HCT116 (cell line): ENCODE results near the gene ARVCF. TPM values are rescaled to one million over a fixed set of nuclear protein-coding genes. Genes with fewer than 3 reads are reported as not detected.

Source experiments
- ATAC-seq: fragments of 200-7000 bp; cut with Tn5 transposase; 2 replicates; pipeline ENCODE4 v1.9.1; 2020; ENCODE audit warnings: mild to moderate bottlenecking, moderate library complexity
- BruUV-seq: library from RNA; stranded (reverse); fragments of 400-500 nt; replicated peaks from 2 replicates; lab custom pipeline; 2021; lab: Mats Ljungman, UMichigan
- CTCF ChIA-PET: fragments of 300-600 bp; sonication (Branson Sonifier 250); formaldehyde crosslinking; loops from one replicate; lab custom pipeline; 2021; ENCODE audit warnings: antibody characterized with exemption; lab: Charles Lee
- POLR2A ChIA-PET: fragments of 300-600, 350-600 bp; sonication (Branson Sonifier 250); formaldehyde crosslinking; loops from one replicate; lab custom pipeline; 2021; ENCODE audit warnings: antibody characterized with exemption; lab: Charles Lee
- RAD21 ChIA-PET, 2 experiments: fragments of 300-600 bp; sonication (Branson Sonifier 250); formaldehyde crosslinking; loops; one replicate each; lab custom pipeline; 2023; ENCODE audit warnings: low total read pairs in 2 of 2; ENCODE audit not compliant: uncharacterized antibody in 2 of 2, unreplicated experiment in 2 of 2, low non-redundant PET in 1 of 2; lab: Charles Lee
- DNase-seq: peaks from one replicate; pipeline ENCODE4 v3.0.0-alpha.2; 2010; ENCODE audit warnings: low read depth, low spot score
- H2AFZ ChIP-seq: fragments of 200-600 bp; shearing (Covaris generic), sonication (generic); 2 replicates; pipeline ENCODE4 v1.6.1; 2017; ENCODE audit warnings: low read depth, mixed run types, mixed read lengths, antibody characterized with exemption, low read length; ENCODE audit not compliant: poor library complexity, severe bottlenecking
- H3K27ac ChIP-seq: 2 replicates; pipeline ENCODE4 v1.5.1; 2012; ENCODE audit warnings: low read depth, low read length
- H3K27me3 ChIP-seq: fragments of 200-600 bp; sonication (generic); 2 replicates; pipeline ENCODE4 v1.6.1; 2016; ENCODE audit warnings: mixed run types, low read length, mixed read lengths; ENCODE audit not compliant: insufficient read depth
- H3K36me3 ChIP-seq, 2 experiments: fragments of 200-500 bp in 1 of 2; fragments of 200-600 bp in 1 of 2; sonication (Bioruptor generic) in 1 of 2; sonication (generic) in 1 of 2; 2 replicates each; pipeline versions ENCODE4 v1.5.1 to v1.6.1; 2014 to 2016; ENCODE audit warnings: low read length in 2 of 2, inconsistent platforms in 1 of 2, mixed read lengths in 1 of 2, mixed run types in 1 of 2; ENCODE audit not compliant: insufficient read depth in 2 of 2, control insufficient read depth in 1 of 2
- H3K4me1 ChIP-seq, 2 experiments: fragments of 200-600 bp in 1 of 2; sonication (generic) in 1 of 2; 2 replicates each; pipeline versions ENCODE4 v1.5.1 to v1.6.1; 2012 to 2017; ENCODE audit warnings: low read length in 2 of 2, inconsistent platforms in 1 of 2, mild to moderate bottlenecking in 1 of 2, mixed read lengths in 1 of 2, mixed run types in 1 of 2, moderate library complexity in 1 of 2; ENCODE audit not compliant: insufficient read depth in 2 of 2, control insufficient read depth in 1 of 2
- H3K4me2 ChIP-seq: fragments of 200-600 bp; sonication (generic); 2 replicates; pipeline ENCODE4 v1.6.1; 2017; ENCODE audit warnings: mixed run types, low read length, mixed read lengths
- H3K4me3 ChIP-seq, 2 experiments: fragments of 200-600 bp in 1 of 2; sonication (generic) in 1 of 2; replicated peaks in 1 of 2; 2 replicates each; pipeline ENCODE4 v1.5.1; 2011 to 2016; ENCODE audit warnings: low read length in 2 of 2, control low read depth in 1 of 2, low read depth in 1 of 2, mild to moderate bottlenecking in 1 of 2, mixed read lengths in 1 of 2, mixed run types in 1 of 2
- H3K79me2 ChIP-seq: fragments of 200-600 bp; sonication (generic); 2 replicates; pipeline ENCODE4 v1.6.1; 2017; ENCODE audit warnings: mild to moderate bottlenecking, mixed run types, low read length, moderate library complexity, mixed read lengths; ENCODE audit not compliant: insufficient read depth
- H3K9ac ChIP-seq: fragments of 200-600 bp; sonication (generic); 2 replicates; pipeline ENCODE4 v1.6.1; 2016; ENCODE audit warnings: low read length, mixed read lengths
- H3K9me2 ChIP-seq: fragments of 200-600 bp; sonication (generic), shearing (Covaris generic); 2 replicates; pipeline ENCODE4 v1.6.1; 2017; ENCODE audit warnings: mixed run types, mild to moderate bottlenecking, moderate library complexity; ENCODE audit not compliant: insufficient read depth
- H3K9me3 ChIP-seq, 2 experiments: fragments of 200-500 bp in 1 of 2; fragments of 200-600 bp in 1 of 2; sonication (Bioruptor generic) in 1 of 2; sonication (generic) in 1 of 2; 2 replicates each; pipeline ENCODE4 v1.6.1; 2014 to 2017; ENCODE audit warnings: low read length in 2 of 2, mixed read lengths in 2 of 2, inconsistent platforms in 1 of 2, low read depth in 1 of 2, mild to moderate bottlenecking in 1 of 2, mixed run types in 1 of 2, moderate library complexity in 1 of 2; ENCODE audit not compliant: control insufficient read depth in 1 of 2, insufficient read depth in 1 of 2
- H4K20me1 ChIP-seq: fragments of 200-600 bp; sonication (generic), shearing (Covaris generic); 2 replicates; pipeline ENCODE4 v1.6.1; 2017; ENCODE audit warnings: mixed run types, mild to moderate bottlenecking, moderate library complexity; ENCODE audit not compliant: insufficient read depth
- CTCF ChIP-seq, 3 experiments: fragments of 200-600 bp in 1 of 3; sonication (generic) in 1 of 3; IDR thresholded peaks in 2 of 3; conservative IDR thresholded peaks in 1 of 3; 2 replicates each; pipeline ENCODE4 v1.5.1; 2012 to 2017; ENCODE audit warnings: low read depth in 2 of 3, low read length in 2 of 3, antibody characterized with exemption in 1 of 3, borderline replicate concordance in 1 of 3, control low read depth in 1 of 3, mild to moderate bottlenecking in 1 of 3, mixed read lengths in 1 of 3, mixed run types in 1 of 3, moderate library complexity in 1 of 3; ENCODE audit not compliant: insufficient read depth in 1 of 3
- EGR1 ChIP-seq: IDR thresholded peaks from 2 replicates; pipeline ENCODE4 v1.6.1; 2012; ENCODE audit warnings: low read depth
- EZH2 ChIP-seq: fragments of 200-600 bp; sonication (generic); IDR thresholded peaks from 2 replicates; pipeline ENCODE4 v1.6.1; 2017; ENCODE audit warnings: antibody characterized with exemption, mixed run types
- MAX ChIP-seq: IDR thresholded peaks from 2 replicates; pipeline ENCODE4 v1.6.1; 2012
- RAD21 ChIP-seq: IDR thresholded peaks from 2 replicates; pipeline ENCODE4 v1.6.1; 2012; ENCODE audit warnings: low read depth, mild to moderate bottlenecking
- SP1 ChIP-seq: IDR thresholded peaks from 2 replicates; pipeline ENCODE4 v1.6.1; 2012; ENCODE audit warnings: low read depth
- SRF ChIP-seq: IDR thresholded peaks from 2 replicates; pipeline ENCODE4 v1.6.1; 2012; ENCODE audit warnings: low read depth
- ZBTB33 ChIP-seq: IDR thresholded peaks from 2 replicates; pipeline ENCODE4 v1.6.1; 2011; ENCODE audit warnings: mild to moderate bottlenecking, low read length, moderate library complexity; ENCODE audit not compliant: insufficient replicate concordance; ENCODE audit errors: extremely low read depth
- ZFX ChIP-seq: fragments of 450-650 bp; IDR thresholded peaks from 2 replicates; pipeline ENCODE4 v1.6.1; 2017
- intact Hi-C: fragments of 100-400 bp; cut with micrococcal nuclease; formaldehyde crosslinking; loops from 2 replicates; pipeline ENCODE4 v1.10.0; 2022
- total RNA-seq: library from RNA; stranded (reverse); gene quantifications from one replicate; pipeline ENCODE4 v1.2.1, GENCODE V29; 2021; ENCODE audit not compliant: unreplicated experiment
- TF ChIP-seq, protein P1 (sequence below): IDR thresholded peaks from 2 replicates; pipeline ENCODE4 v1.6.1; 2012; ENCODE audit warnings: low read depth

The ARVCF gene
- total RNA-seq, 1 experiment from 2014 or later = 42.8 TPM

DNA sequence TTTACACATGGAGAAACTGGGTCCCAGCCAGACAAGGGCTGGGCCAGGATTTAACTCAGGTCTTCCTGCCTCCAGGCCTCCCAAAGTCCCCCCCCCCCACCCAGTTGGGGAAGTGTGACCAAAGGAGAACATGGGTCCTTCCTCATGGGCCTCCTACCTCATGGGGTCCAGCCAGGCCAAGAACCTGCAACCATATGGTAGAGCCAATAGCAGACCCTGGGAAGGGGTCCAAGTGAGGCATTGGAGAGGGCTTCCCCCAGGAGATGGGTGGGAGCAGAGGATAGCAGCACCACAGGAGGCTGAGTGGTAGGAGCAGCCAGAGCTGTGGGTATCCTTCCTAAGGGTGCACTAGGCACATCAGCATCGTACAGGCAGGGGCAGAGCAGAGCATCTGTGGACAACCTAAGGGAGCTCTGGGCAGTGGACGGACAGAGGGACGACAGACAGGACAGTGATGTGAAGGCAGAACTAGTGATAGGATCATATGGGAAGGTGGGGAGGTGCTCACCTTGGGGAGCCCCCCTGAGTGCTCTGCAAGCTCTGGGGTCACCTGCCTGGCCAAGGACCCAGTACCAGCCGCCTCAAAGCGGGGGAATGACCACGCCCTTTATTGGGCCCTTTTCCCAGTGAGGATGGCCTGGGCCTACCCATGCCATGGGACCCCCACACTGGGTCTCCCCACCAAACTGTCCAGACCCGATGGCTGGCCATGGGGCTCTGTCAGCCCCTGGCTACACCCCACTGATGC lies 4.5 kb downstream of the ARVCF start (continued):
- TF ChIP-seq, protein P1, sequence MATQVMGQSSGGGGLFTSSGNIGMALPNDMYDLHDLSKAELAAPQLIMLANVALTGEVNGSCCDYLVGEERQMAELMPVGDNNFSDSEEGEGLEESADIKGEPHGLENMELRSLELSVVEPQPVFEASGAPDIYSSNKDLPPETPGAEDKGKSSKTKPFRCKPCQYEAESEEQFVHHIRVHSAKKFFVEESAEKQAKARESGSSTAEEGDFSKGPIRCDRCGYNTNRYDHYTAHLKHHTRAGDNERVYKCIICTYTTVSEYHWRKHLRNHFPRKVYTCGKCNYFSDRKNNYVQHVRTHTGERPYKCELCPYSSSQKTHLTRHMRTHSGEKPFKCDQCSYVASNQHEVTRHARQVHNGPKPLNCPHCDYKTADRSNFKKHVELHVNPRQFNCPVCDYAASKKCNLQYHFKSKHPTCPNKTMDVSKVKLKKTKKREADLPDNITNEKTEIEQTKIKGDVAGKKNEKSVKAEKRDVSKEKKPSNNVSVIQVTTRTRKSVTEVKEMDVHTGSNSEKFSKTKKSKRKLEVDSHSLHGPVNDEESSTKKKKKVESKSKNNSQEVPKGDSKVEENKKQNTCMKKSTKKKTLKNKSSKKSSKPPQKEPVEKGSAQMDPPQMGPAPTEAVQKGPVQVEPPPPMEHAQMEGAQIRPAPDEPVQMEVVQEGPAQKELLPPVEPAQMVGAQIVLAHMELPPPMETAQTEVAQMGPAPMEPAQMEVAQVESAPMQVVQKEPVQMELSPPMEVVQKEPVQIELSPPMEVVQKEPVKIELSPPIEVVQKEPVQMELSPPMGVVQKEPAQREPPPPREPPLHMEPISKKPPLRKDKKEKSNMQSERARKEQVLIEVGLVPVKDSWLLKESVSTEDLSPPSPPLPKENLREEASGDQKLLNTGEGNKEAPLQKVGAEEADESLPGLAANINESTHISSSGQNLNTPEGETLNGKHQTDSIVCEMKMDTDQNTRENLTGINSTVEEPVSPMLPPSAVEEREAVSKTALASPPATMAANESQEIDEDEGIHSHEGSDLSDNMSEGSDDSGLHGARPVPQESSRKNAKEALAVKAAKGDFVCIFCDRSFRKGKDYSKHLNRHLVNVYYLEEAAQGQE = no peak
- TF ChIP-seq ZBTB33 = no peak

- ChIA-PET POLR2A (interaction anchor here (1.6 kb wide), 1 partner anchor 10 kb away, joined by 3 read pairs; the partner anchor contains the start of gene TANGO2), CTCF (no interaction called here), RAD21 (no interaction called here)
- Histone ChIP-seq H3K27ac (no peak overlapping the region), H3K4me1 (peaks cover 10 to 20% of the 10 kb centered on the region in 2 experiments; a peak in 3 of 4 replicates), H3K9ac (no peak overlapping the region), H3K4me3 (no peak overlapping the region), H3K27me3 (no peaks in the 10 kb centered on the region), H3K36me3 (no peaks in the 10 kb centered on the region), H2AFZ (no peak overlapping the region), H4K20me1 (no peaks in the 10 kb centered on the region), H3K9me2 (no peaks in the 10 kb centered on the region), H3K4me2 (no peak overlapping the region), H3K79me2 (no peaks in the 10 kb centered on the region), H3K9me3 (no peaks in the 10 kb centered on the region)
- DNase-seq = no peak
- no TSS peak for BruUV-seq
- ATAC-seq = no peak
- intact Hi-C loops = loop anchor here (5.0 kb wide), 1 partner anchor 39 kb away; no protein-coding TSS in a partner anchor
- TF ChIP-seq EZH2 (no peak), EGR1 (no peak), MAX (no peak), SRF (no peak), ZBTB33 (no peak), RAD21 (no peak), SP1 (no peak), ZFX (no peak), CTCF (IDR thresholded peaks at IDR 0.05 in 2 of 3, conservative IDR thresholded peaks at IDR 0.05 in 1 of 3; ENCODE audit: borderline replicate concordance in 1 of 3, insufficient read depth in 1 of 3, low read depth in 2 of 3, low read length in 2 of 3) (no peak)
Measured at GRCh38 chr22:20011123-20011992, 5.3 kb downstream of the ARVCF start.
